ENCODE data around the gene LCA5. TPM values are rescaled to one million over a fixed set of nuclear protein-coding genes. Genes with fewer than 3 reads are reported as not detected.

The LCA5 gene
- total RNA-seq, 1 donor from 2014 or later = 1.7 TPM

DNA sequence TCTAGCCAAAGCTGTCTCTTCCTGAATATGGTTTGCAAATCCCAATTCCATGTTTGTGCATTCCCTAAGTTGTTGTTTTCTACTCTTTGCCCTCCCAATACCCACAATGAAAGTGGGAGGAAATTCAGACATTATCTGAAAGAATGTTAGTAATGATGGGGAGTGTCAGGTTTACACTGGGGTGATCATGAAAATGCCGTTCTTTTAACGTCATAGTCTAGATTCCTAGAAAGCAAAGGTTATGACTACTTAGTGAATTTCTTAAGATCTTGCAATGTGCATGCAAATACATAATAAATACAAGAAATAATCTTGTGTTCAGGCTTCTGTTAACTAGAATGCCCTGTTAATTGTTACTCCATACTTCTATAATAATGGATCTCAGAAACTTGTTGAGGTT lies 101.0 kb downstream of the LCA5 start:
- TF ChIP-seq, protein P1, sequence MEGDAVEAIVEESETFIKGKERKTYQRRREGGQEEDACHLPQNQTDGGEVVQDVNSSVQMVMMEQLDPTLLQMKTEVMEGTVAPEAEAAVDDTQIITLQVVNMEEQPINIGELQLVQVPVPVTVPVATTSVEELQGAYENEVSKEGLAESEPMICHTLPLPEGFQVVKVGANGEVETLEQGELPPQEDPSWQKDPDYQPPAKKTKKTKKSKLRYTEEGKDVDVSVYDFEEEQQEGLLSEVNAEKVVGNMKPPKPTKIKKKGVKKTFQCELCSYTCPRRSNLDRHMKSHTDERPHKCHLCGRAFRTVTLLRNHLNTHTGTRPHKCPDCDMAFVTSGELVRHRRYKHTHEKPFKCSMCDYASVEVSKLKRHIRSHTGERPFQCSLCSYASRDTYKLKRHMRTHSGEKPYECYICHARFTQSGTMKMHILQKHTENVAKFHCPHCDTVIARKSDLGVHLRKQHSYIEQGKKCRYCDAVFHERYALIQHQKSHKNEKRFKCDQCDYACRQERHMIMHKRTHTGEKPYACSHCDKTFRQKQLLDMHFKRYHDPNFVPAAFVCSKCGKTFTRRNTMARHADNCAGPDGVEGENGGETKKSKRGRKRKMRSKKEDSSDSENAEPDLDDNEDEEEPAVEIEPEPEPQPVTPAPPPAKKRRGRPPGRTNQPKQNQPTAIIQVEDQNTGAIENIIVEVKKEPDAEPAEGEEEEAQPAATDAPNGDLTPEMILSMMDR (conservative IDR thresholded peaks at IDR 0.05; ENCODE audit: low read depth, low read length) = no peak

DNA sequence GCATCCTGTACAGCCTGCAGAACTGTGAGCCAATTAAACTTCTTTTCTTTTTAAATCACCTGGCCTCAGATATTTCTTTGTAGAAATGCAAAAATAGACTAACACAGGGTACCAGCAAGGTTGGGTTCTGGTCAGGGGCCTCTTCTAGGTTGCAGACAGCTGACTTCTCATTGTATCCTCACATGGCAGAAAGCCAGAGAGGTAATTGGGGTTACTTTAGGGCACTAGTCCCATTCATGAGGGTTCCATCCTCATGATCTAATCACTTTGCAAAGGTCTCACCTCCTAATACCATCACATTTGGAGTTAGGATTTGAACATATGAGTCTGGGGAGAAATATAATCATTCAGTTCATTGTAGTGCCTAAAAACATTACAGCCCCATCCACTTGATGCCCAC lies 101.5 kb downstream of the LCA5 start:
- TF ChIP-seq, protein P1 (conservative IDR thresholded peaks at IDR 0.05; ENCODE audit: low read depth, low read length) = no peak
- DNase-seq (ENCODE audit: low read depth) = no peak
- no peak overlapping the region for H3K4me3 ChIP-seq (ENCODE audit: low read depth, low read length)

More for the DNA sequence above, 101.0 kb downstream of the LCA5 start:
- no peak overlapping the region for H3K4me3 ChIP-seq (ENCODE audit: low read depth, low read length)
- no peak for DNase-seq (ENCODE audit: low read depth)

Other genes with a start within 250 kb of the LCA5 start
- 10.3 and 13.9 TPM in 2 replicates for gene SH3BGRL2, start 93.9 kb upstream of the LCA5 start, total RNA-seq